ENCODE data around the gene TMED6.

The TMED6 gene

GRCh38 chr16:69322343-69322742 lies 29.2 kb downstream of the TMED6 start:
- in situ Hi-C loops (cut with MboI; ENCODE audit: low sequenced_read_pairs, unreplicated experiment), result no loop called here
- no peak for DNase-seq (ENCODE audit: low spot score)

GRCh38 chr16:69321080-69321479 lies 30.5 kb downstream of the TMED6 start:
- in situ Hi-C loops (cut with MboI; ENCODE audit: low sequenced_read_pairs, unreplicated experiment), result no loop called here
- TF ChIP-seq CTCF (IDR thresholded peaks at IDR 0.05; ENCODE audit: borderline replicate concordance, control extremely low read depth, extremely low read depth, insufficient read depth, missing control alignments), result no peak
- no peak for DNase-seq (ENCODE audit: low spot score)

More at GRCh38 chr16:69322343-69322742, 29.2 kb downstream of the TMED6 start:
- no peak for TF ChIP-seq CTCF (IDR thresholded peaks at IDR 0.05; ENCODE audit: borderline replicate concordance, control extremely low read depth, extremely low read depth, insufficient read depth, missing control alignments)

DNA sequence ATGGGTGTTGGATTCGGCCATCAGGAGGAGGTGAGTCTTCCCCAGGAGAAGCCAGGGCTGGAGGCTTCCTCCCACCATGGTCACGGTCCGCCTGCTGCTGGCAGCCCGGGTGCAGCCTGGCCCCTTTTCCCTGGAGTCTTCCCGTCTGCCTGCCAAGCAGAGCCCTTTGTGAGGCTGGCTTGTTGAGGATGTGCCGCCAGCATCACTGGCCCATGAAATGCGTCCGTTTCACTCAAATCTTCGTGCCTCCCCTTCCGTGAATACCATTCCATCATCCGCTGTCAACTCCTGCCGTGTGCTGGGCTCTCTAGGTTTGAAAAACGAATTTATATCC lies 30.9 kb downstream of the TMED6 start:
- no peak for TF ChIP-seq CTCF (IDR thresholded peaks at IDR 0.05; ENCODE audit: borderline replicate concordance, control extremely low read depth, extremely low read depth, insufficient read depth, missing control alignments)
- DNase-seq (ENCODE audit: low spot score), result no peak
- in situ Hi-C loops (cut with MboI; ENCODE audit: low sequenced_read_pairs, unreplicated experiment), result no loop called here

DNA sequence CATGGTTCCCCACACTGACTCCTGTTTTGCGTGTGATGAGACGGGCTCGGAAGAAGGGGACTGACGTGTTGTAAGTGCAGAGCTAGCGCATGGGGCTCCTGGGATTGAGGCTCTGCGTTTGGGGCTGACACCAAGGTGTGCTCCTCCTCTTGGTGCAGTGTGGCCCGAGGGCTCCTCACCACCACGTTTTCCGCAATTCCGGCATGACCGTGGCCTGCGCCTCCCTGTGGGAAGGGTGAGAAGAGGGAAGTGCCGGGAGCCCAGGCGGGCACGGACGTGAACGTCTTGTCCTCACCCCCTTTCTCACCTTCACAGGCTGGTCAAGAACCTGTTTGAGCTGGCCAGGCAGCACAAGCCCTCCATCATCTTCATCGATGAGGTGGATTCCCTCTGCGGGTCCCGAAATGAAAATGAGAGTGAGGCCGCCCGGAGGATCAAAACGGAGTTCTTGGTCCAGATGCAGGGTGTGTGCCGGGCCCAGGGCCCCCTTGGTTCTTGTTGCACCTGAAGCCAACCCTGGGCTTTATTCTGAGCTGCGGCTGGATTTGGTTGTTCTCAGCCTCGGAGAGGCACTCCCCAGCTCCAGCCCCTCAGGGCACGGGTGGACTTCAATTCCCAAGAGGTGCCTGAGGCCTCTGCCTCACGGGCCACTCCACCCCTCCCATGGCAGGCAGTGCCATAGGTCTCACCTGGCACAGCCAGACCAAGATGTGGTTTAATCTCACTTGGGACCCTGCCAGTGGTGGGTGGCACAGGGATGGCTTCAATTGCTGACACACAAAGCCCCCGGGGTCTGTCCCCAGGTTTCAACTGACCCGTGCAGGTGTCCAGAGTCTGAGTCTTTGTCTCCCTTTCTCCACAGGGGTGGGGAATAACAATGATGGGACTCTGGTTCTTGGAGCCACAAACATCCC lies 31.5 kb downstream of the TMED6 start:
- TF ChIP-seq CTCF (IDR thresholded peaks at IDR 0.05; ENCODE audit: borderline replicate concordance, control extremely low read depth, extremely low read depth, insufficient read depth, missing control alignments), result no peak
- in situ Hi-C loops (cut with MboI; ENCODE audit: low sequenced_read_pairs, unreplicated experiment), result no loop called here
- DNase-seq (ENCODE audit: low spot score), result no peak

GRCh38 chr16:69319381-69319780 lies 32.2 kb downstream of the TMED6 start:
- no peak for TF ChIP-seq CTCF (IDR thresholded peaks at IDR 0.05; ENCODE audit: borderline replicate concordance, control extremely low read depth, extremely low read depth, insufficient read depth, missing control alignments)
- DNase-seq (ENCODE audit: low spot score), result no peak
- in situ Hi-C loops (cut with MboI; ENCODE audit: low sequenced_read_pairs, unreplicated experiment), result no loop called here

GRCh38 chr16:69318911-69319289 lies 32.7 kb downstream of the TMED6 start:
- no peak for DNase-seq (ENCODE audit: low spot score)
- no peak for TF ChIP-seq CTCF (IDR thresholded peaks at IDR 0.05; ENCODE audit: borderline replicate concordance, control extremely low read depth, extremely low read depth, insufficient read depth, missing control alignments)
- in situ Hi-C loops (cut with MboI; ENCODE audit: low sequenced_read_pairs, unreplicated experiment), result no loop called here

Data from GM13976 (cell line).